NB4 (cell line): ENCODE data around the gene DNAJC5.

Experiments
- POLR2A ChIP-seq: IDR thresholded peaks from 2 replicates; pipeline ENCODE4 v1.6.1; 2011; ENCODE audit warnings: mild to moderate bottlenecking; ENCODE audit not compliant: insufficient read length; ENCODE audit errors: extremely low read depth
- TF ChIP-seq, protein P1 (sequence below): IDR thresholded peaks from one replicate; pipeline ENCODE4 v1.5.1; 2012; ENCODE audit warnings: low read depth, low read length
- TF ChIP-seq, protein P2 (sequence below): IDR thresholded peaks from 2 replicates; pipeline ENCODE4 v1.6.1; 2011; ENCODE audit warnings: low read depth, low read length

DNA sequence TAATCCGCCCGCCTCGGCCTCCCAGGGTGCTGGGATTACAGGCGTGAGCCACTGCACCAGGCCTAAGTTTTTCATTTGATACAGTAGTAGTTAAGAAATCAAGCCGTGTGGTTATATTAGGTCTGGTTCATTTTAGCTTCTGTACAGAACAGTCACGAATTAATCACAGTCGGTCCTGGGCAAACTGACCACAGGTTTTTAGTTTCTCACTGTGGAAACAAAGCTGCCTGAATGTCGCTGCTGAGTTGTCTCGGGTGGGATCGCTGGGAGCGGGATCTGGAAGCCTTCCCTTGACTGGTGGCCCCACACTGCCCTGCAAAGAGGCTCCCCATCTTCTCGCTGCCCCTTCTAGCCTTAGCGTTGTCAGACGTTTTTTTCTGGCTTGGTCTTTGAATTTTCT lies 42.7 kb downstream of the DNAJC5 start:
- TF ChIP-seq, protein P1, sequence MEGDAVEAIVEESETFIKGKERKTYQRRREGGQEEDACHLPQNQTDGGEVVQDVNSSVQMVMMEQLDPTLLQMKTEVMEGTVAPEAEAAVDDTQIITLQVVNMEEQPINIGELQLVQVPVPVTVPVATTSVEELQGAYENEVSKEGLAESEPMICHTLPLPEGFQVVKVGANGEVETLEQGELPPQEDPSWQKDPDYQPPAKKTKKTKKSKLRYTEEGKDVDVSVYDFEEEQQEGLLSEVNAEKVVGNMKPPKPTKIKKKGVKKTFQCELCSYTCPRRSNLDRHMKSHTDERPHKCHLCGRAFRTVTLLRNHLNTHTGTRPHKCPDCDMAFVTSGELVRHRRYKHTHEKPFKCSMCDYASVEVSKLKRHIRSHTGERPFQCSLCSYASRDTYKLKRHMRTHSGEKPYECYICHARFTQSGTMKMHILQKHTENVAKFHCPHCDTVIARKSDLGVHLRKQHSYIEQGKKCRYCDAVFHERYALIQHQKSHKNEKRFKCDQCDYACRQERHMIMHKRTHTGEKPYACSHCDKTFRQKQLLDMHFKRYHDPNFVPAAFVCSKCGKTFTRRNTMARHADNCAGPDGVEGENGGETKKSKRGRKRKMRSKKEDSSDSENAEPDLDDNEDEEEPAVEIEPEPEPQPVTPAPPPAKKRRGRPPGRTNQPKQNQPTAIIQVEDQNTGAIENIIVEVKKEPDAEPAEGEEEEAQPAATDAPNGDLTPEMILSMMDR = no peak
- TF ChIP-seq POLR2A = no peak
- TF ChIP-seq, protein P2, sequence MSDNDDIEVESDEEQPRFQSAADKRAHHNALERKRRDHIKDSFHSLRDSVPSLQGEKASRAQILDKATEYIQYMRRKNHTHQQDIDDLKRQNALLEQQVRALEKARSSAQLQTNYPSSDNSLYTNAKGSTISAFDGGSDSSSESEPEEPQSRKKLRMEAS = no peak
